Measurements from ENCODE around the gene ITGA2B. TPM values are rescaled to one million over a fixed set of nuclear protein-coding genes. Genes with fewer than 3 reads are reported as not detected.
"Not testable (repeated sequence)": the region's sequence is repeated elsewhere in the genome, so short reads cannot be mapped to it uniquely, and the experiment has no call there.

The ITGA2B gene
- total RNA-seq, 5 donors from 2014 or later (not counting 1 experiment from before 2014, with no cell fraction given), result 0.41 to 3.9 (median 1.1) TPM

- POLR2A ChIA-PET, result no interaction called here
- WGBS (ENCODE audit: insufficient coverage), result 45% methylated on average over 18 of the region's 31 CpGs
Observed at GRCh38 chr17:44374306-44375195, 14.9 kb downstream of the ITGA2B start.

GRCh38 chr17:44372036-44372435 lies 17.4 kb downstream of the ITGA2B start:
- H3K4me1 ChIP-seq (ENCODE audit: control insufficient read depth in 1 of 2, extremely low read depth in 1 of 2, insufficient read depth in 2 of 2, low read length in 2 of 2), result peaks cover 0 to 10% of the 10 kb centered on the region in 2 experiments
- ChIA-PET POLR2A (no interaction called here), CTCF (interaction anchor here in 1 of 2 donors (0.6 kb wide), 1 partner anchor 1210 kb away, joined by 3 read pairs; no protein-coding TSS in a partner anchor)
- Mint-ChIP-seq H3K4me1 (peaks cover 4 to 7% (median 6%) of the 10 kb centered on the region in 3 donors), H3K9me3 (no peaks in the 10 kb centered on the region), H3K27ac (no peak overlapping the region), H3K4me3 (no peak overlapping the region), H3K36me3 (no peaks in the 10 kb centered on the region), H3K27me3 (peaks cover 23 to 42% of the 10 kb centered on the region in 2 donors)
- H3K27ac ChIP-seq (ENCODE audit: low read length), result no peak overlapping the region
- H3K9me3 ChIP-seq, result no peaks in the 10 kb centered on the region
- H3K4me3 ChIP-seq (ENCODE audit: control insufficient read depth in 1 of 2, extremely low read depth in 1 of 2, low read length in 1 of 2), result no peak overlapping the region
- DNase-seq, result no peak
- 61% methylated on average over 3 of the region's 10 CpGs for WGBS (ENCODE audit: insufficient coverage)
- peaks cover 0 to 53% of the 10 kb centered on the region in 2 experiments for H3K27me3 ChIP-seq (replicated peaks in 1 of 2; ENCODE audit: control insufficient read depth in 2 of 2, extremely low read depth in 1 of 2, insufficient read depth in 2 of 2, low read length in 1 of 2)
- no peak for ATAC-seq (replicated peaks in 1 of 4)
- no peaks in the 10 kb centered on the region for H3K36me3 ChIP-seq (ENCODE audit: control insufficient read depth in 2 of 2, extremely low read depth in 1 of 2, insufficient read depth in 1 of 2, low read length in 1 of 2)

More at GRCh38 chr17:44374306-44375195, 14.9 kb downstream of the ITGA2B start:
- no peaks in the 10 kb centered on the region for H3K9me3 ChIP-seq
- Mint-ChIP-seq H3K4me1 (peaks cover 2 to 4% (median 3%) of the 10 kb centered on the region in 3 donors), H3K9me3 (no peaks in the 10 kb centered on the region), H3K36me3 (no peaks in the 10 kb centered on the region), H3K4me3 (no peak overlapping the region), H3K27ac (no peak overlapping the region), H3K27me3 (peaks cover 12 to 30% of the 10 kb centered on the region in 2 donors)
- DNase-seq, result no peak
- CTCF ChIA-PET, result no interaction called here
- H3K36me3 ChIP-seq (ENCODE audit: control insufficient read depth in 2 of 2, extremely low read depth in 1 of 2, insufficient read depth in 1 of 2, low read length in 1 of 2), result no peaks in the 10 kb centered on the region
- peak in 1 of 4 experiments; percentile 9 for ATAC-seq (replicated peaks in 1 of 4)
- H3K27ac ChIP-seq (ENCODE audit: low read length), result no peak overlapping the region
- peaks cover 0 to 10% of the 10 kb centered on the region in 2 experiments for H3K4me1 ChIP-seq (ENCODE audit: control insufficient read depth in 1 of 2, extremely low read depth in 1 of 2, insufficient read depth in 2 of 2, low read length in 2 of 2)
- H3K4me3 ChIP-seq (ENCODE audit: control insufficient read depth in 1 of 2, extremely low read depth in 1 of 2, low read length in 1 of 2), result no peak overlapping the region
- peaks cover 0 to 48% of the 10 kb centered on the region in 2 experiments for H3K27me3 ChIP-seq (replicated peaks in 1 of 2; ENCODE audit: control insufficient read depth in 2 of 2, extremely low read depth in 1 of 2, insufficient read depth in 2 of 2, low read length in 1 of 2)

DNA sequence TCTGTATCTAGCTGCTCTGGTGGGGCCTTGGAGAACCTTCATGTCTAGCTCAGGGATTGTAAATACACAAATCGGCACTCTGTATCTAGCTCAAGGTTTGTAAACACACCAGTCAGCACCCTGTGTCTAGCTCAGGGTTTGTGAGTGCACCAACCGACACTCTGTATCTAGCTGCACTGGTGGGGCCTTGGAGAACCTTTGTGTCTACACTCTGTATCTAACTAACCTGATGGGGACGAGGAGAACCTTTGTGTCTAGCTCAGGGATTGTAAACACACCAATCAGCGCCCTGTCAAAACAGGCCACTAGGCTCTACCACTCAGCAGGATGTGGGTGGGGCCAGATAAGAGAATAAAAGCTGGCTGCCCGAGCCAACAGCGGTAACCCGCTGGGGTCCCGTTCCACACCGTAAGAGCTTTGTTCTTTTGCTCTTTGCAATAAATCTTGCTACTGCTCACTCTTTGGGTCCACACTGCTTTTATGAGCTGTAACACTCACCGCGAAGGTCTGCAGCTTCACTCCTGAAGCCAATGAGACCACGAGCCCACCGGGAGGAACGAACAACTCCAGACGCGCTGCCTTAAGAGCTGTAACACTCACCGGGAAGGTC lies 19.9 kb downstream of the ITGA2B start:
- Mint-ChIP-seq H3K27me3 (peaks cover 38 to 52% of the 10 kb centered on the region in 2 donors), H3K4me3 (peak overlapping the region; percentile 11 to 51 (median 48))
- H3K27ac Mint-ChIP-seq; H3K4me3 ChIP-seq (ENCODE audit: control insufficient read depth in 1 of 2, extremely low read depth in 1 of 2, low read length in 1 of 2); H3K27ac ChIP-seq (ENCODE audit: low read length); H3K9me3 Mint-ChIP-seq; H3K36me3 Mint-ChIP-seq; H3K9me3 ChIP-seq; H3K4me1 Mint-ChIP-seq; ATAC-seq (replicated peaks in 1 of 4); H3K36me3 ChIP-seq (ENCODE audit: control insufficient read depth in 2 of 2, extremely low read depth in 1 of 2, insufficient read depth in 1 of 2, low read length in 1 of 2); H3K4me1 ChIP-seq (ENCODE audit: control insufficient read depth in 1 of 2, extremely low read depth in 1 of 2, insufficient read depth in 2 of 2, low read length in 2 of 2); CTCF ChIA-PET: not testable (repeated sequence)
- DNase-seq, result peak in 1 of 35 experiments; percentile 21
- POLR2A ChIA-PET, result interaction anchor here in 1 of 2 donors (0.5 kb wide), 1 partner anchor 133 kb away, joined by 6 read pairs; no protein-coding TSS in a partner anchor
- peaks cover 3 to 45% of the 10 kb centered on the region in 2 experiments for H3K27me3 ChIP-seq (replicated peaks in 1 of 2; ENCODE audit: control insufficient read depth in 2 of 2, extremely low read depth in 1 of 2, insufficient read depth in 2 of 2, low read length in 1 of 2)
- 88% methylated on average over 1 of the region's 17 CpGs for WGBS (ENCODE audit: insufficient coverage)

DNA sequence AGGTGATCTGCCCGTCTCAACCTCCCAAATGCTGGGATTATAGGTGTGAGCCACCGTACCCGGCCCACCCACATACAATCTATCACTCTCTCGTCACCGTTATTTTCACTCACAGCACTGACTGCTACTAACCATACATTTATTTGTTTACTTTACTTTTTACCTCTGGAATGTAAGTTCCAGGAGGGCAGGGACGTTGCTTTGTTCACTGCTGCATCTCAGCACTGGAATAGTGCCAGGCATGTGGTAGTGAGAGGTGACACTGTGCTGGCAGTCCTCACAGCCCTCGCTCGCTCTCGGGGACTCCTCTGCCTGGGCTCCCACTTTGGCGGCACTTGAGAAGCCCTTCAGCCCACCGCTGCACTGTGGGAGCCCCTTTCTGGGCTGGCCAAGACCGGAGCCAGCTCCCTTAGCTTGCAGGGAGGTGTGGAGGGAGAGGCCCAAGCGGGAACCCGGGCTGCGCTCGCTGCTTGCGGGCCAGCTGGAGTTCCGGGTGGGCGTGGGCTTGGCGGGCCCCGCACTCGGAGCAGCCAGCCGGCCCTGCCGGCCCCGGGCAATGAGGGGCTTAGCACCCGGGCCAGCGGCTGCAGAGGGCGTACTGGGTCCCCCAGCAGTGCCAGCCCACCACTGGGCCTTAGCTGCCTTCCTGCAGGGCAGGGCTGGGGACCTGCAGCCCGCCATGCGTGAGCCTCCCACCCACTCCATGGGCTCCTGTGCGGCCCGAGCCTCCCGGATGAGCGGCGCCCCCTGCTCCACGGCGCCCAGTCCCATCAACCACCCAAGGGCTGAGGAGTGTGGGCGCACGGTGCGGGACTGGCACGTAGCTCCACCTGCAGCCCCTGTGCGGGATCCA lies 20.8 kb downstream of the ITGA2B start:
- CTCF ChIA-PET; H3K4me3 Mint-ChIP-seq; H3K27ac ChIP-seq (ENCODE audit: low read length); H3K4me3 ChIP-seq (ENCODE audit: control insufficient read depth in 1 of 2, extremely low read depth in 1 of 2, low read length in 1 of 2); H3K9me3 Mint-ChIP-seq; H3K9me3 ChIP-seq; H3K4me1 Mint-ChIP-seq; H3K36me3 ChIP-seq (ENCODE audit: control insufficient read depth in 2 of 2, extremely low read depth in 1 of 2, insufficient read depth in 1 of 2, low read length in 1 of 2); POLR2A ChIA-PET; H3K36me3 Mint-ChIP-seq; ATAC-seq (replicated peaks in 1 of 4); DNase-seq; H3K4me1 ChIP-seq (ENCODE audit: control insufficient read depth in 1 of 2, extremely low read depth in 1 of 2, insufficient read depth in 2 of 2, low read length in 2 of 2); H3K27ac Mint-ChIP-seq: not testable (repeated sequence)
- peaks cover 3 to 42% of the 10 kb centered on the region in 2 experiments for H3K27me3 ChIP-seq (replicated peaks in 1 of 2; ENCODE audit: control insufficient read depth in 2 of 2, extremely low read depth in 1 of 2, insufficient read depth in 2 of 2, low read length in 1 of 2)
- peaks cover 38 to 46% of the 10 kb centered on the region in 2 donors for H3K27me3 Mint-ChIP-seq
- 93% methylated on average over 20 of the region's 42 CpGs for WGBS (ENCODE audit: insufficient coverage)

DNA sequence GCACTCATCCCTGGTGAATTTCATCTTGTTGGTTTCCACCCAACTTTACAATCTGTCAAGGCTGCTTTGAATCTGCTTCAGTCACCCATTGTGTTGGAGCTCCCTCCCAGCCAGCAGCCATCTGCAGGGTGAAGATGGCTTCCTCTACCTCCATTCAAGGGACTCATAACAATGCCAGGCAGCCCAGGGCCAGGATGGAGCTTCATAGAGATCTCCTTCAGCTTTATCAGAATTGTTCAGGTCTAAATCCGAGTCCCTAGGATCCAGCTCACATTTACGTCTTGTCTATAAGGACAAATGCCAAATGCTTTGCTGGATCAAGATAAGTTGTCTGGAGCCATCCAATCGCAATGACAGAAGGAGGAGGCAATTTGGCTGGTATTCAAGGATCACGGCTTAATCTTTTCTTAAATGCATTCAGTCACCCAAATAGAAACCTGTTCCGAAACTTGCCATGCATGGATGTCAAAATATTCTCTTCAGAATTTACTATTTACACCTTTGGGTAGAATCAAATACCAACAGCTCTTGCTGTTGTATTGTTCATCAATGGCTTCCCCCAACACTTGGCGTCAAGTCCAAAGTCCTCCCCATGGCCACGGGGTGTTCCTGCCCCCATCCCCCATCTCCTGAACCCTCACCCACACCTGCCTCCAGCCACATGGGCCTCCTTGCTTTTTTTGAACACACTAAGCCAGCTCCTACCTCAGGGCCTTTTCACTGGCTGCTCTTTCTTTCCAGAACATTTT lies 22.0 kb downstream of the ITGA2B start:
- Histone ChIP-seq H3K9me3 (no peaks in the 10 kb centered on the region), H3K4me3 (ENCODE audit: control insufficient read depth in 1 of 2, extremely low read depth in 1 of 2, low read length in 1 of 2) (no peak overlapping the region), H3K4me1 (ENCODE audit: control insufficient read depth in 1 of 2, extremely low read depth in 1 of 2, insufficient read depth in 2 of 2, low read length in 2 of 2) (peaks cover 0 to 13% of the 10 kb centered on the region in 2 experiments), H3K27me3 (replicated peaks in 1 of 2; ENCODE audit: control insufficient read depth in 2 of 2, extremely low read depth in 1 of 2, insufficient read depth in 2 of 2, low read length in 1 of 2) (peaks cover 3 to 50% of the 10 kb centered on the region in 2 experiments), H3K27ac (ENCODE audit: low read length) (no peak overlapping the region), H3K36me3 (ENCODE audit: control insufficient read depth in 2 of 2, extremely low read depth in 1 of 2, insufficient read depth in 1 of 2, low read length in 1 of 2) (no peaks in the 10 kb centered on the region)
- Mint-ChIP-seq H3K4me3 (no peak overlapping the region), H3K36me3 (no peaks in the 10 kb centered on the region), H3K27me3 (peaks cover 38 to 45% of the 10 kb centered on the region in 2 donors), H3K27ac (no peak overlapping the region), H3K9me3 (no peaks in the 10 kb centered on the region), H3K4me1 (peaks cover 6 to 8% (median 7%) of the 10 kb centered on the region in 3 donors)
- DNase-seq (no peak), ATAC-seq (replicated peaks in 1 of 4) (no peak)
- ChIA-PET POLR2A (interaction anchor here in 1 of 2 donors (0.6 kb wide), 2 partner anchors 75 to 140 kb away, joined by 3 to 9 read pairs; no protein-coding TSS in a partner anchor), CTCF (interaction anchor here (0.5 to 0.7 kb wide), 3 partner anchors 59 to 423 kb away, joined by 3 to 7 read pairs (median 3); no protein-coding TSS in a partner anchor)
- WGBS (ENCODE audit: insufficient coverage), result 82% methylated on average over 5 of the region's 7 CpGs

Measured in T-cell (primary cell).